Measurements from ENCODE around the gene PIK3AP1.
"Not testable (repeated sequence)": the region's sequence is repeated elsewhere in the genome, so short reads cannot be mapped to it uniquely, and the experiment has no call there.

Gene PIK3AP1

DNA sequence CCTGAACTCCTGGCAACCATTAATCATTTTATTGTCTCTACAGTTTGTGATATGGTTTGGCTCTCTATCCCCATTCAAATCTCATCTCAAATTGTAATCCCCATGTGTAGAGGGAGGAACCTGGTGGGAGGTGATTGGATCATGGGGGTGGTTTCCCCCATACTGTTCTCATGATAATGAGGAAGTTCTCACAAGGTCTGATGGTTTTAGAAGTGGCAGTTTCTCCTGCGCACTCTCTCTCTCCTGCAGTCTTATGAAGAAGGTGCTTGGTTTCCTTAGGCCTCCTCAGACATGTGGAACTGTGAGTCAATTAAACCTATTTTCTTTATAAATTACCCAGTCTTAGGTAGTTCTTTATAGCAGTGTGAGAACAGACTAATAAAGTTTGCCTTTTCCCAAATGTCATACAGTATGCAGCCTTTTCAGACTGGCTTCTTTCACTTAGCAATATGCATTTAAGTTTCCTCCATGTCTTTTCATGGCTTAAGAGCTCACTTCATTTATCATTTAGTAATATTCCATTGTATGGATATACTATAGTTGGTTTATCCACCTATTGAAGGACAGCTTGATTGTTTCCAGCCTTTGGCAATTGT lies 17.1 kb upstream of the PIK3AP1 start:
- in situ Hi-C loops (cut with HindIII; ENCODE audit: low sequenced_read_pairs) = not testable (repeated sequence)

DNA sequence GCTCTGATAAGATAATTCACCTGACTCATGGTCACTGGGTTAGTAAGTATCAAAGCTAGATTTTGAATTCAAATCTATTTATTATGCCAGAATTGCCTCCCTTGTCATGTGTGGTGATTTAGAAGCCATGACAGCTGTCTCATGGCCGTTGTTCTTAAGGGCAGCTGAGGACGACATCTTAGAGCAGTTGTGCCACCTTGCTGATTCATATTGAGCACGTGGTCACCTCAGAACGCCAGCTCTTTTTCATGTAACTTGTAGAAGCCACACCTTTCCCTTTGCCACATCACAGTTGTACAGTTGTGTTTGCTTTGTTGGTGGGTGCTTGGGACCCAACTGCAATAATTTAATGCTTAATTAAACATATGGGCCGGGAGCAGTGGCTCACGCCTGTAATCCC lies 4.3 kb upstream of the PIK3AP1 start:
- in situ Hi-C loops (cut with HindIII; ENCODE audit: low sequenced_read_pairs) = no loop called here

DNA sequence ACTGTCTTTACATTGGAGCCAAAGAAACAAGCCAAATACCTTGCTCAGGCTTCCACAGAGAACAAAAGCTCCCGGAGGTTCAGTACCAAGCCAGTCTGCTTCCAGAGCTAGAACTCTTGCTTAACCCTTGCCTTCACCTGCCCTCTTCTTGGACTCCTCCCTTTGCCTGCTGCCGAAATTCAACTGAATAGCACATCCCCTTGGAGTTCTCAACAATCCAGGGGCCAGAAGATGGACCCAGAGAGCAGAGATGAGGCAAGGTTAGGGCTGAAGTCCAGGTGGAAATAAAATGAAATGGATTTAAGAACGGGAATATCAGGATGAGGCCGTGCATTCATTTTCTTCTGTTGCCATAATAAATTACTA lies 876 bp upstream of the PIK3AP1 start:
- in situ Hi-C loops (cut with HindIII; ENCODE audit: low sequenced_read_pairs) = no loop called here

DNA sequence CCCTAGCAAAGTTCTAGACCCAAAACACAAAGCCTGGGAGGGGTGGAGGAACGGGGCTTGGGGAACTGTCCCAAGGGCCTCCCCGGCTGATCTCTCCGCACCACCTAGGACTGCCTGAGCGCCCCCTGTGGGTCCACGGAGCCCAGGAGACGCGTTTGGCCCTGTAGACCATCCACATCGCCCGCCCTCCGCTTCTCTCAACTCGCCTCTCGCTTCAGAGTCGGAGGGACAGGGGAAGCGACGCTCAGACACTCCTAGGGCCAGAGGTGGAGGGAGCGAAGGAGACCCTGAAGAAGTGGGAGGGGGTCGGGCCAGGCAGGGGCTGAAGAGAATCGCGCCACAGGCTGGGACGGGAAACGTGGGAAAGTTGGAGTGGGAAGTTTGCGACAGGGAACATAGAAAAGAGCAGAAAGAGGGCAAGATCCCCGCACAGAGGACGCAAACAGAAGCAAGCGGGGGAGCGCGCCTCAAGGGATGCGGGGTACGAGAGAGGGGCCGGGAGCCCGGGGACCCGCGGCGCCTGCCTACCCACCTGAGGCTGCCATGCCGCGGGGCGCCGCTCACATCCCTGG lies 378 bp downstream of the PIK3AP1 start:
- in situ Hi-C loops (cut with HindIII; ENCODE audit: low sequenced_read_pairs) = no loop called here

DNA sequence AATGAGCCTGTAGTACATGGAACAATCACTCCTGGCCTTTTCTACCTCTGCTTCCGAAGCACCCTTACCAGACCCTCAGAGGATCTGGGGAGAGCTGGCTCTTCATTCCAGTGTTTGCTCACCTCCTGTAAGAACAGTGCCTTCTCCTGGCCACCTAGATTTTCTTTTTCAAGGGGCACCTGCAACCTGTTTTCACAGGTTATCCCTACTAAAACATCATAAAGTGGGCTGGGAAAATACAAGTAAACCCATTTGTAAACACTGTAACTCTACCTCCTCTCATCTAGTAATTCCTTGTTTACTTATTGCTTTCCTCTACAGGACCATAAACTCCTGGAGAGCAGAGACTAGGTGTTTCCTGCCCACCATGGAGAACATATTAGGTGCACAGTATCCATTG lies 1.1 kb downstream of the PIK3AP1 start:
- in situ Hi-C loops (cut with HindIII; ENCODE audit: low sequenced_read_pairs) = no loop called here

DNA sequence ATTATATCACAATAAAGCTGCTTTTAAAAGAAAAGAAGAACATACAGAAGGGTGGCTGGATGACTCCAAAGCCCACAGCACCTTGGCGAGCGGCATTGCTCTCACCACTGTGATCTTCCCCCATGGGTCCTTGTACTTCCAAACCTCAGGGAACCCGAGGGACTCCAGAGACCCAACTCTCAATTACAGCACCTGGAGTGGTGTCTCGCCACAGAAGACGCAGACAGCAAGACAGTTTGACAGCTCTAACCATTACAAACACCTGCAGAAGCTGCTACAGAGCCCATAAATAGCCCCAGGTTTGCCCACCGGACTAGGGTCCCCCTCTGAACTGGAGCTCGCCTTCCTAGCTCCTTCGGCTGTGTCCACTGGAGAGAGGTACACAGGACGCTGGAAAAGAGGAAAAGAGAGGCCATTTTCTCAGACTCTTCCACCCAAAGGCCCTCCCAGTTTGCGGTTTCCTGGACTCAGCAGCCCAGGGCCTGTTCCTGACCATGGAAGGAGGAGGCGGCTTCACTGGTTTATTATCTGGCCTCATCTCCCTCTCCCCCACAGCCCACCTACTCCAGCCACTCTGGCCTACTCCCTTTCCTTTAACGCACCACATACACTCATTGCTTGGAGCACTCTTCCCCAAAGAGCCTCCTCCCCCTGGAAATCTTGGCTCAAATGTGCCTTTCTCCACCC lies 1.9 kb downstream of the PIK3AP1 start:
- in situ Hi-C loops (cut with HindIII; ENCODE audit: low sequenced_read_pairs) = no loop called here

DNA sequence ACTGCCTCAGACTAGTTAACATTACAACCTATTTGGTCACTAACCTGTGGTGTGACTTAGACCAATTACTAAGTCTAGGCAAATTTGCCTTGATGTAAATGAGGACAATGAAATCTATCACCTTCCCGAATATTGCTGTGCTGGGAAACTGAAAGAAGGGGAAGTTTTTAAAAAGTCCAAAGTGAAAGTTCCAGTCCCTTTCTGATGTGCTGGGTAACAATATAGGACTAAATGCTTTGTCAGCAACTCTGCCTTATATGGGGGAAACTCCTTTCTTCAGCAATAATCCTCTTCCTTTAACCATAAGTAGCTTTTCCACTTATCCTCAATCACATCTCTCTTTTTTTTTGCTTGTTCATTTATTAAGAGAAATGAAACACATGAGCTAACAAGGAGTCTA lies 3.9 kb downstream of the PIK3AP1 start:
- in situ Hi-C loops (cut with HindIII; ENCODE audit: low sequenced_read_pairs) = no loop called here

DNA sequence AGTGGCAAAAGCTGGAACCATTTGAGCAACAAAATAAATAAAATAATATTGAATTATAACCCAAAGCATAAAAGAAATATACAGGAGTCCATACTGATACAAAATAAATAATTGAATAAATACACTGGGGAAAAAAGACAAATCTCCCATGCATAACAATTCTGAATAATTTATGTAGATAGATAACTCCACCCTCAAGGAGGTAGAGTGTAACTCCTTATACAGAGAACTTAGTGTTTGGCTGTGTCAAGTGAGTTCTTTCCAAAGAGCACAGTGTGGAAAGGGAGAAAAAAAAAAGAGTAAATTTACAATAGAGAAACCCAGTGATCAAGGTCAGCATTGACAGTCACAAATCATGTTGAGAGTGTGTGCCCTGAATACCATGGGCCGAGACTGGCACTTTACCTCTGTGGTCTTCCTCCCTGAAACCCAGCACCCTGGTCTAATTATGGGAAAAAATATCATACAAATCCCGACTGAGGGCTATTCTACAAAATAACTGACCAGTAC lies 5.5 kb downstream of the PIK3AP1 start:
- in situ Hi-C loops (cut with HindIII; ENCODE audit: low sequenced_read_pairs) = no loop called here

DNA sequence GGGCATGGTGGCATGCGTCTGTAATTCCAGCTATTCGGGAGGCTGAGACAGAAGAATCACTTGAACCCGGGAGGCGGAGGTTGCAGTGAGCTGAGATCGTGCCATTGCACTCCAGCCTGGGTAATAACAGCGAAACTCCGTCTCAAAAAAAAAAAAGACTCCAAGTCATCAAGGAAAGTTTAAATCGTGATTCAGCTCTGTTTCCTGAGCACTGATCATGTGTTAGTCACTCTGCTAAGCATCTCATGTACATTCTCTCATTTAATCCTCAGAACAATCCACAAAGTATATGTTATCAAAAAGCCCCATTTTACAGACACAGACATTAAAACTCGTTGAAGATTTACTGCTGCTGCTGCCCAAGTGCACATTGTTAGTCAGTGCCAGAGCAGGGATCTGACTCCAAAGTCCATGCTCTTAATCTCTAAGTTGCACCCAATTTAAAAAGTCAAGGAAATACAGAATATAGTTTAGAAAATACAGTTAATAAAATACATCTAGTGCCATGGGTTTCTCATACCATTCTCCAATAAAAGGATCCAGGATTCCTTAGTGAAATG lies 6.2 kb downstream of the PIK3AP1 start:
- in situ Hi-C loops (cut with HindIII; ENCODE audit: low sequenced_read_pairs) = no loop called here

DNA sequence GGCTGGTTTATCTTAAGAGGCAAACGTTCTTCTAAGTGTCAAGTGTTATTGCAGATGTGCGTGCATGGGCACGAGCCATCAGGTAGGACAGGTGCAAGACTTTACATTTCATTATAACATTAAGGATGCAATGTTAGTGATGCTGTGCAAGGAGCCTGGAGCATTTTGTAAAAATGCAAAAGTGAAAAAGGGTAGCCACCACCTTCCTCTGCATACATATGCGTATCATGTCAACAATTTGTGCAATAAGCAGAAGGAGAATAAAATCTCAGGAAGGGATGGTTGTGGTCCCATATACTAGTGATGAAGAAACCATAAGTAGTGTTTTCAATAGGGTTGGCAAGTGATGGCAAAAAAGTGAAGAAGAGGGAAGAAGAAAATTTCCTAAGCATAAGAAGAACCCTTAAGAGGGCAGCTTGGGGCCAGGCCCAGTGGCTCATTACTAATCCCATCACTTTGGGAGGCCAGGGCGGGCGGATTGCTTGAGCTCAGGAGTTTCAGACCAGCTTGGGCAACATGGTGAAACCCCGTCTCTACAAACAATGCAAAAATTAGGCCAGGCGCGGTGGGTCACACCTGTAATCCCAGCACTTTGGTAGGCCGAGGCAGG lies 7.5 kb downstream of the PIK3AP1 start:
- in situ Hi-C loops (cut with HindIII; ENCODE audit: low sequenced_read_pairs) = no loop called here

DNA sequence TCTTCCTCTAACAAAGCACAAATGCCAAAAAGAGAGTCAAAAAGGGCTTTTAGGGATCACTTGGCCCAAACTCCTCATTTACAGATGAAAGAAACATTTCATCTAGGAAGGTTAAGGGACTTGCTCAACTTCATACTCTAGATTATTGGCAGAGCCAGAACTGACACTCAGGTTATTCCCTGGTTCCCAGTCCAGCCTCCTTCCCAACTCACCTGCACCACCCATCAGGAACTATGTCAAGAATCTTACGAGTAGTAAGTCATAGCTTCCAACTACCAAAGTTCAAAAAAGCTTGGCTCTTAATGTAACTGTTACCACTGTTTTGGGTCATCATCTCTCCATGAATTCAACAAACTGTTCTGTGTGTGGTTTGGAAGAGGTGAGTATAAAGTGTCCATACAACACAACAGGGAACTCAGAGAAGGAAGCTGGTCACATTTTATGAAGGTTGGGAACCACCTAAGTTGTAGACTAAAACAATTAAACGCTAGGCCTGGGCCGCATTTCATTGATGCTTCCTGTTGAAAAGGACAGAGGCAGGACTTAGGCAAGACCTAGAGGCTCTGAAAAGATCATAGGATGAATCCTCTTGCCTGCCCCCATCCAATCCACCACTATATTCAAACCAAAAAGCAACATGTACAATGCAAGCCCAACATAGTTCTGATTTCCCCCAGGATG lies 9.1 kb downstream of the PIK3AP1 start:
- in situ Hi-C loops (cut with HindIII; ENCODE audit: low sequenced_read_pairs) = no loop called here

DNA sequence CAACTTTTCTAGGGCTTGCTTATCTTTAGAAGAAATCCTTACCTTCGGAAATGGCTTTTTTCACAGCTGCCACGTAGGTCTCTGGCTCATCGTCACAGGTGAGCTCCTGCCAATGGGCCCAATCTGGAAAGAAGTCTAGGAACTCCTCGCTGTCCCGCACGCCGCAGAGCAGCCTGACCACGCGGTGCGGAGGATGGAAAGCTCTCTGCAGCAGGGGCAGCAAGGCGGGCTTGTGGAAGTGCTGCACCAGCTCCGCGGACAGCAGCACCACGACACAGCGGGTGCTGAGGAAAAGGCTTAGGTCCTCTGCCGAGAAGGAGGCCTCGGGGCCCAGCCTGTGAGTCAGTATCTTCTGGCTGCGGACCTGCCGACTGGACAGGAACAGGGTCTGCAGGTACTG lies 10.8 kb downstream of the PIK3AP1 start:
- in situ Hi-C loops (cut with HindIII; ENCODE audit: low sequenced_read_pairs) = no loop called here

DNA sequence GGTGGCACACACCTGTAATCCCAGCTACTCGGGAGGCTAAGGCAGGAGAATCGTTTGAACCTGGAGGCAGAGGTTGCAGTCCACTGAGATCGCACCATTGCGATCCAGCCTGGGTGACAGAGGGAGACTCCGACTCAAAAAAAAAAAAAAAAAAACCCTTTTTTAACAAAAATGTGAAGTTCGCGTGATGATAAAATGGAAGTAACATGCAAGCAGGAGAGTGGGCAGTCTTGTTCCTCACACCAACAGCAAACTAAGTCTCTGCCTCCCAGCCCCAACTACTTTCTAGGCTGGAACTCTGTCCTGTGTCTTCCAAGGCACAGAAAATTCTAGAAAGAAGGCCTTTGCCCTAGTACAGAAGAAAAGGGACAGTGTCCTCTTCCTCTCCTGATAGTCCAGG lies 11.3 kb downstream of the PIK3AP1 start:
- in situ Hi-C loops (cut with HindIII; ENCODE audit: low sequenced_read_pairs) = no loop called here

DNA sequence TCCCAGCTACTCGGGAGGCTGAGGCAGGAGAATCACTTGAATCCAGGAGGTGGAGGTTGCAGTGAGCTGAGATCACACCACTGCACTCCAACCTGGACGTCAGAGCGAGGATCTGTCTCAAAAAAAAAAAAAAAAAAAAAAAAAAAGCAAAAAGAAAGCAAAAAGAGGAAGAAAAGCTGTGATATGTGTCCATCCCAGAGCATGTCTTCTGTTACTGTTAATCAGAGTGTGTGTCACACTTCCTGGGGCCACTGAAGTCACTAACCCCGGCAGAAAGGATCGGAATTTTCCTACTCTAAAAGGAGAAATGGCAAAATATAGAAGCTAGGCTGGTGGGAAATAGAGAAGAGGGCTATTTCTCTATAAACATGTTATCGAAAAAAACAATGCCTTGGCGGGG lies 11.9 kb downstream of the PIK3AP1 start:
- in situ Hi-C loops (cut with HindIII; ENCODE audit: low sequenced_read_pairs) = no loop called here

DNA sequence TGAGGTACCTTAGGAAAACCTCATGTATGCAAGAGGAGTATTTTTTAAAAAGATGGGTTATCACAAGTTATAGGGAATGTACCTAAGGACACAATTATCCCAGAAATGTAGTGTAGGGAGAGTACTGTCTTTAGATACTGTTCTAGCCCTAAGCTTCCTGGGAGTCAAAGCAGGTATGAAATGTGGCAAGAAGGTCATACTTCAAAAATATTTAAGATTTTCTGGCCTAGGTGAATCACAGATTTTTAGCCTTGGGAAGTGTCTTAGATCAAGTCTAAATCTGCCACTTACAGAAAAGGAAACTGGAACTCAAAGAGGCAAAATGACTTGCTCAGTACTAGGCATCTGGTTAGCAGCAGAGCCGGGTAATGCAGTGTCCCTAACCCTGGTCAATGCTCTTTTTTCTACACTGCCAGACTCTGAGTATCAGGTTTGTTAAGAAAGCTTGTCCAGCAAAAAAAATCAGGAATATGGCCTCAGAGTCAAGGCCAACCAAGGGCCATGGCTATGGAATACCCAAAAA lies 13.9 kb downstream of the PIK3AP1 start:
- in situ Hi-C loops (cut with HindIII; ENCODE audit: low sequenced_read_pairs) = no loop called here

DNA sequence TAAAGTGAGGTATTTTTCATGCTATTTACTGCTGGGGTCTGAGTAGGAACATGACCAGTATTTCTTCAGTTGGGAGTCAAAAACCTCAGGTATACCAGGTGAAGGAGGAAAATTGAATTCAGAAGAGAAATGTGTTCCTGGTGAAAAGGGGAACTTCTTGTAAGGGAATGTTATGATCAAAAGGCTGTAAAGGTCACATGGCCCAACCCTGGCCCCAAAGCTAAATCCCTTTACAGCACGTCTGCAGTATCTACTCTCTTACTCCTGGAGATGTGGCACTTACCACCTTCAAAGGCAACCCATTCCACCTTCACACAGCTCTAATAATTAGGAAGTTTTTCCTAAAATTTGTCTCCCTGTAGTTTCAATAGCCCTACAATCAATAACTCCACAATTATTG lies 15.2 kb downstream of the PIK3AP1 start:
- in situ Hi-C loops (cut with HindIII; ENCODE audit: low sequenced_read_pairs) = no loop called here

DNA sequence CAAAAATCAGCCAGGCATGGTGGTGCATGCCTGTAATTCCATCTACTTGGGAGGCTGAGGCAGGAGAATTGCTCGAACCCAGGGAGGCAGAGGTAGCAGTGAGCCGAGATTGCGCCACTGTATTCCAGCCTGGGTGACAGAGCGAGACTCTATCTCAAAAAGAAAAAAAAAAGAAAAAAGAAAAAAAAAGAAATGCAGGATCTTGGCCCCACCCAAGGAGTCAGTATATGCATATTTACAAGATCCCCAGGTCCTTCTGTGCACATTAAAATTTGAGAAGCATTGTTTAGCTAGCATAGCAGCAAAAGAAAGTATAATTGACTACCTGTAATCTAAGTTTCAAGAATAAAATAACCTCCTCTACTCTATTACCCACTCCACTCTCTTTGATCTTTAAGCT lies 15.8 kb downstream of the PIK3AP1 start:
- in situ Hi-C loops (cut with HindIII; ENCODE audit: low sequenced_read_pairs) = no loop called here

DNA sequence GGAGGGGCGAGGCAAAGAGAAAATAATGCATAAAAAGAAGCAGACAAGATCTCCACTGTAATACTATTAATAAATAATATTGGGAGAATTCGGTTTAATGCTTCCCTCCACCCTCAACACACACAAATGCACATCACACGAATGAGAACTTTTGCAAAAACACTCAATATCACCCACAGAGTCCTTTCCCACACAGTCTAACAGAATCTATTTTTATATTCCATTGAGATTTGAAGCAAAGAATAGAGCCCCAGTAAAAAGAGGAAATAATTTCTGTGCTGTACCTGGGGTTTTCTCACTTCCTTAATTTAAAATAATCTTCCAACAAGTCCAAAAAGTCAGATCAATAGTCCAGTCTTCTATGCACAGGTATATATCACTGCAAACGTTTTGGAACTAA lies 17.0 kb downstream of the PIK3AP1 start:
- in situ Hi-C loops (cut with HindIII; ENCODE audit: low sequenced_read_pairs) = no loop called here

DNA sequence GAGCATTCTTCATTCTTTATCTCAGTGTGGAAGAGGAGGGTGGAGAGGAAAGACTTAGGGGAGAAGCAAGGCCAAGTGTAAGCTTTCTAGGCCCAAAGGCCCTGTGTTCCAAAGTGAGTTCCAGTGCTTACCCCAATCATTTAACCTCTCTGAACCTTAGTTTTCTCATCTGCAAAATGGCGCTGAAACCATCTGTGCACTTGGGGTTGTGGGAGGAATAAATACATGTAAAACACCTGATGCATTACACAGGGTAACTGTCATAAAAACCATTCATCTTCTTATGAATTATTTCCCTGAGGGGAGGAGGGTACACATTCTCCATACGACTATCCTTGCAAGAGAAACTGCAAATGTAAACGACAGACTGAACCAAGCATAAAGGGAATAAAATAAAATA lies 19.0 kb downstream of the PIK3AP1 start:
- in situ Hi-C loops (cut with HindIII; ENCODE audit: low sequenced_read_pairs) = no loop called here

DNA sequence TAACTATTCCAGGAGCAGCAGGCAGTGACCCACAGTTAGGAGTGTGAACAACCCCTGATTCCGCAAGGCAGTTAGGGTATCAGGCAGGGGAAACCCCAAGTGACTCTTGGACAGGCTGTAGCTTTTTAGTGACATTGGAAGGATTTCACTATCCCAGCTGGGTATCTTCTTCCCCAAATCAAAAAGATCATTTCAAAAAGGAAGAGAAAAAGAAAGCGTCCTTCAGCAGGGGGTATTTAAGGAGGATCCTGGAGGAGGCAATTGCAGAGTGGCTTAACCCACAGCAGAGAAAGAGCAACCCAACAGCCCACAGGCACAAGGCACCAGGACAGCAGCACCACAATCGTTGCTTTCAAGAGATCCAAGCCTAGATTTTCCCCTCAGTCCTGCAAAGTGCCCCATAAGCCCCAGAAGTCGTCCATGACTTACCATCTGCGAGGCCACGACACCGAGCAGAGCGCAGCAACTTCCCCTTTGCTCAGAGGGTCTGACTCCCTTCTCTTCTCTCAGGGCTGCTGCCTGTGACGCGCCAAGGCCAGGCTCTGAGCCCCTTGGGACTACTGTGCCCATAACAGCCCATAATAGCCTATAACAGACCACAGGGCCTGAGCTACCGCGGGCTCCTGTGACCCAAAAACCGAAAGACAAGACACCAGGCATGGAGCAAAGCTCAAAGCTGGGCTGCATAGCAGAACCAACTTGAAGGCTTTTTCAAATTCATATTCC lies 19.8 kb downstream of the PIK3AP1 start:
- in situ Hi-C loops (cut with HindIII; ENCODE audit: low sequenced_read_pairs) = no loop called here

All from DLD1 (cell line).